ENCODE data around the gene GPSM3.
"Not testable (repeated sequence)": the region's sequence is repeated elsewhere in the genome, so short reads cannot be mapped to it uniquely, and the experiment has no call there.

Gene GPSM3

DNA sequence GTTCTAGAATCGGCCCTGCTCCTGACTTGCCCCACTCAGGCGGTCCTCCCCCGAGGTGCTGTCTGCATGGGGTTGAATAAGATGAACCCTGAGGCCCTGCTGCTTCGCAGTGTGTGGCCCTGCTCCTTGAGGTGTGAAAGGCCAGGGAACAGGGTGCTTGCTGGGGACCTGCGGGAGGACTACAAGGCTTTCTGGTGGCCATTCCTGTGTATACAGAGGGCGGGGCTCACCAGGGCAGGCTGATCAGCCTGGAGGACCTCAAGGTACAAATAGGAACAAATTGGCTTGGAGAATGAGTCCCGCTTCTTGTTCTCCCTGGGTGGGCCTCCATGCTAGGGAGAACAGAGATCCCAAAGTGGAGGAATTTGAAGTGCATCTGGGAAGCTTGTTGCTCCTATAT lies 25.7 kb upstream of the GPSM3 start:
- no peaks in the 10 kb centered on the region for H3K36me3 ChIP-seq (ENCODE audit: control insufficient read depth, insufficient read depth, low read length)
- no peaks in the 10 kb centered on the region for H3K4me1 ChIP-seq (ENCODE audit: control insufficient read depth, insufficient read depth, low read length, poor library complexity, severe bottlenecking)
- no peaks in the 10 kb centered on the region for H3K27me3 ChIP-seq (replicated peaks; ENCODE audit: control insufficient read depth, insufficient read depth, low read length, poor library complexity, severe bottlenecking)
- DNase-seq, result no peak
- H3K9me3 ChIP-seq (ENCODE audit: control insufficient read depth, low read length), result no peaks in the 10 kb centered on the region
- H3K27ac ChIP-seq (ENCODE audit: insufficient read depth, low read length, poor library complexity, severe bottlenecking), result no peak overlapping the region
- no peak overlapping the region for H3K4me3 ChIP-seq (ENCODE audit: insufficient read depth, low read depth, low read length, poor library complexity, severe bottlenecking)

GRCh38 chr6:32216998-32217397 lies 24.6 kb upstream of the GPSM3 start:
- Histone ChIP-seq H3K27me3 (replicated peaks; ENCODE audit: control insufficient read depth, insufficient read depth, low read length, poor library complexity, severe bottlenecking) (no peaks in the 10 kb centered on the region), H3K27ac (ENCODE audit: insufficient read depth, low read length, poor library complexity, severe bottlenecking) (no peak overlapping the region), H3K36me3 (ENCODE audit: control insufficient read depth, insufficient read depth, low read length) (no peaks in the 10 kb centered on the region), H3K4me1 (ENCODE audit: control insufficient read depth, insufficient read depth, low read length, poor library complexity, severe bottlenecking) (no peaks in the 10 kb centered on the region), H3K9me3 (ENCODE audit: control insufficient read depth, low read length) (no peaks in the 10 kb centered on the region), H3K4me3 (ENCODE audit: insufficient read depth, low read depth, low read length, poor library complexity, severe bottlenecking) (no peak overlapping the region)
- DNase-seq, result no peak

DNA sequence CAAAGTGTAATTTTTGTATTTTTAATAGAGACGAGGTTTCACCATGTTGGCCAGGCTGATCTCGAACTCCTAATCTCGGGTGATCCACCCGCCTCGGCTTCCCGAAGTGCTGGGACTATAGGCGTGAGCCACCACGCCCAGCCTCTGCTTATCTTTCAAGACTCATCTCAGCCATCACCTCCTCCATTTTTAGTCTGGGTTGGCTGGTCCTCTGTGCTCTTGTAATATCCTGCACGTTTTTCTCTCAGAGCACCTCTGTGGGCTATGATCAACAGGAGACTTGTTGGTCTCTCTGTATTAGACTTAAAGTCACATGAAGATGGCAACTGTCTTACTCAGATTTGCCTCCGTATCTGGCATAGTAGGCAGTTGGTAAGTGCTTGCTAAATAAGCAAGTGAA lies 23.8 kb upstream of the GPSM3 start:
- Histone ChIP-seq H3K4me3 (ENCODE audit: insufficient read depth, low read depth, low read length, poor library complexity, severe bottlenecking) (no peak overlapping the region), H3K9me3 (ENCODE audit: control insufficient read depth, low read length) (no peaks in the 10 kb centered on the region), H3K27ac (ENCODE audit: insufficient read depth, low read length, poor library complexity, severe bottlenecking) (no peak overlapping the region), H3K27me3 (replicated peaks; ENCODE audit: control insufficient read depth, insufficient read depth, low read length, poor library complexity, severe bottlenecking) (no peaks in the 10 kb centered on the region), H3K4me1 (ENCODE audit: control insufficient read depth, insufficient read depth, low read length, poor library complexity, severe bottlenecking) (no peaks in the 10 kb centered on the region), H3K36me3 (ENCODE audit: control insufficient read depth, insufficient read depth, low read length) (no peaks in the 10 kb centered on the region)
- DNase-seq, result no peak

GRCh38 chr6:32215617-32216016 lies 23.2 kb upstream of the GPSM3 start:
- Histone ChIP-seq H3K27me3 (replicated peaks; ENCODE audit: control insufficient read depth, insufficient read depth, low read length, poor library complexity, severe bottlenecking) (no peaks in the 10 kb centered on the region), H3K36me3 (ENCODE audit: control insufficient read depth, insufficient read depth, low read length) (no peaks in the 10 kb centered on the region), H3K4me3 (ENCODE audit: insufficient read depth, low read depth, low read length, poor library complexity, severe bottlenecking) (no peak overlapping the region), H3K9me3 (ENCODE audit: control insufficient read depth, low read length) (no peaks in the 10 kb centered on the region), H3K27ac (ENCODE audit: insufficient read depth, low read length, poor library complexity, severe bottlenecking) (no peak overlapping the region), H3K4me1 (ENCODE audit: control insufficient read depth, insufficient read depth, low read length, poor library complexity, severe bottlenecking) (no peaks in the 10 kb centered on the region)
- no peak for DNase-seq

DNA sequence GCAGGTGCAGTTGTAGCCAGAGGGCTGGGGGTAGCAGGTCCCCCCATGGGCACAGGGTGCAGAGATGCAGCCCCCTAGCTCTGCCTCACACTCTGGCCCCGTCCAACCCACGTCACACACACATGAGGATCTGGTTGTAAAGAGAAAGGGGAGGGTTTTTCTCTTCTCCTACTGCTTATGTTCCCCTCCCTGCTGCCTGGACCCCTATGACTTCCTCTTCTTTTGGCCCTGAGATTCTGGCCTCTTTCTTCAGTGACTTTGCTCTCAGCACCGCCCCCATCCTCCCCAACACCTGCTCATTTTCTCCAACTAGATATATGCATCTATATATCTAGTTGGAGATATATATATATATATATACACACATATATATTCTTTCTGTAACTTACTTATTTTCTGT lies 21.7 kb upstream of the GPSM3 start:
- no peak overlapping the region for H3K4me3 ChIP-seq (ENCODE audit: insufficient read depth, low read depth, low read length, poor library complexity, severe bottlenecking)
- no peaks in the 10 kb centered on the region for H3K36me3 ChIP-seq (ENCODE audit: control insufficient read depth, insufficient read depth, low read length)
- H3K9me3 ChIP-seq (ENCODE audit: control insufficient read depth, low read length), result no peaks in the 10 kb centered on the region
- no peaks in the 10 kb centered on the region for H3K27me3 ChIP-seq (replicated peaks; ENCODE audit: control insufficient read depth, insufficient read depth, low read length, poor library complexity, severe bottlenecking)
- no peak overlapping the region for H3K27ac ChIP-seq (ENCODE audit: insufficient read depth, low read length, poor library complexity, severe bottlenecking)
- DNase-seq, result no peak
- no peaks in the 10 kb centered on the region for H3K4me1 ChIP-seq (ENCODE audit: control insufficient read depth, insufficient read depth, low read length, poor library complexity, severe bottlenecking)

DNA sequence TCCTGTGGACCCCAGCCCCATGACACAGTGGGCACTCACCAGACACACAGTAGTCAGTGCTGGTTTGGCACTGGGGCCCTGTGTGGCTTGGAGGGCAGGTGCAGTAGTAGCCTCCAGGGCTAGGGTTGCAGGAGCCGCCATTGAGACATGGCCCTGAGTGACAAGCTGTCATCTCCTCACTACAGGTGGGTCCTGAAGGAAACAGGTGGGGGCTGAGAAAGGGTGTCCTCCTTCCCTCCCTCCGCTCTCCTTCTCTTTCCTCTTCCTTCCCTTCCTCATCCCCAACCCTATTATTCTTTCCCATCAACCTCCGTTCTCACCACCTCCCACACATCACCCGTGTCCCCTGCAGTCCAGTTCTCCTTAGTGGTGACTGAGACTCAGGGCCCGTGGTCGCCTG lies 21.2 kb upstream of the GPSM3 start:
- H3K27ac ChIP-seq (ENCODE audit: insufficient read depth, low read length, poor library complexity, severe bottlenecking), result no peak overlapping the region
- no peak for DNase-seq
- H3K9me3 ChIP-seq (ENCODE audit: control insufficient read depth, low read length), result no peaks in the 10 kb centered on the region
- no peaks in the 10 kb centered on the region for H3K27me3 ChIP-seq (replicated peaks; ENCODE audit: control insufficient read depth, insufficient read depth, low read length, poor library complexity, severe bottlenecking)
- no peaks in the 10 kb centered on the region for H3K36me3 ChIP-seq (ENCODE audit: control insufficient read depth, insufficient read depth, low read length)
- H3K4me1 ChIP-seq (ENCODE audit: control insufficient read depth, insufficient read depth, low read length, poor library complexity, severe bottlenecking), result no peaks in the 10 kb centered on the region
- no peak overlapping the region for H3K4me3 ChIP-seq (ENCODE audit: insufficient read depth, low read depth, low read length, poor library complexity, severe bottlenecking)

DNA sequence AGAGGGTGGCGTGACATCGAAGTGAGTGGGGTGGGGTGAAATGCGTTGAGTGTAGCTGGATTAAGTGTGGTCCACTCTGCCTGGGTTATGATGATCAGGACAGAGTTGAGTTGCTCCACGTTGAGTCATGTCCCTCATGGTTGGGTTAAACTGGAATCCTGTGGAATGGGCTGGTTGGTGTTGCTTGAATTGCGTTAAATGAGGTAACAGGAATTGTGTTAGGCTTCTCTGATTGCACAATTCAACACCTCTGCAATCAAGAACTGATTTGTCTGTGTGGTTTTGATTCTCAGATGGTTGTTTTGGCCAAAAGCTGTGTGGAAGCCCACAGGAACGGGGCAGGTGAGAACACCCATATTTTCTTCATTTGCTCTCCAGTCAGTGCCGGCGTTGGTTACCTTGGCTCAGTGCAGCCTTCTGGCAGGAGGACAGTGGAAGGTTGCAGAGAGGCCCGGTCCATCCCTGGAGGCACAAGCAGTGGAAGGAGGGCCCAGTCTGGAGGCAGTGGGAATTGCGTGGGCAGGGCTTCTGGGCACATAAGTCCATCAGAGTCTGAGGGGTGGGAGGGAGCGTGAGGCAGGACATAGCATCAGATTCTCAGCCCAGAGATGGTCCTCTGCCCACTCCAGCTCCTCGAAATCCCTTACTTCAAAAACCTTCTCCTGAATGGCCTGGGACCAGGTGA lies 19.8 kb upstream of the GPSM3 start:
- Histone ChIP-seq H3K4me1 (ENCODE audit: control insufficient read depth, insufficient read depth, low read length, poor library complexity, severe bottlenecking) (no peaks in the 10 kb centered on the region), H3K4me3 (ENCODE audit: insufficient read depth, low read depth, low read length, poor library complexity, severe bottlenecking) (no peak overlapping the region), H3K27me3 (replicated peaks; ENCODE audit: control insufficient read depth, insufficient read depth, low read length, poor library complexity, severe bottlenecking) (no peaks in the 10 kb centered on the region), H3K27ac (ENCODE audit: insufficient read depth, low read length, poor library complexity, severe bottlenecking) (no peak overlapping the region), H3K9me3 (ENCODE audit: control insufficient read depth, low read length) (no peaks in the 10 kb centered on the region), H3K36me3 (ENCODE audit: control insufficient read depth, insufficient read depth, low read length) (no peaks in the 10 kb centered on the region)
- no peak for DNase-seq

DNA sequence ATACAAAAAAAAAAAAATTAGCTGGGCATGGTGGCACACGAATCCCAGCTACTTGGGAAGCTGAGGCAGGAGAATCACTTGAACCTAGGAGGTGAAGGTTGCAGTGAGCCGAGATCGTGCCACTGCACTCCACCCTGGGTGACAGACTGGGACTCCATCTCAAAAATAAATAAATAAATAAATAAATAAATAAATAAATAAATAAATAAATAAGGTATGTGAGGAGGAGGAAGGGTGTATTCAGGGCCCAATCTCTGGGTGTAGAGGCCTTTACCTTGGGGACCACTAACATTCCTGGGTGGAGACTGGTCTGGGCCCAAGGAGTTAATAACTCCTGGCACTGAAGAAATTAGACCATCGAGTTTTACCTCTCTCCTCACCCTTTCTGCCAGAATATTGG lies 19.0 kb upstream of the GPSM3 start:
- not testable (repeated sequence) for H3K4me3 ChIP-seq (ENCODE audit: insufficient read depth, low read depth, low read length, poor library complexity, severe bottlenecking); H3K9me3 ChIP-seq (ENCODE audit: control insufficient read depth, low read length); DNase-seq; H3K4me1 ChIP-seq (ENCODE audit: control insufficient read depth, insufficient read depth, low read length, poor library complexity, severe bottlenecking); H3K36me3 ChIP-seq (ENCODE audit: control insufficient read depth, insufficient read depth, low read length); H3K27me3 ChIP-seq (replicated peaks; ENCODE audit: control insufficient read depth, insufficient read depth, low read length, poor library complexity, severe bottlenecking); H3K27ac ChIP-seq (ENCODE audit: insufficient read depth, low read length, poor library complexity, severe bottlenecking)

DNA sequence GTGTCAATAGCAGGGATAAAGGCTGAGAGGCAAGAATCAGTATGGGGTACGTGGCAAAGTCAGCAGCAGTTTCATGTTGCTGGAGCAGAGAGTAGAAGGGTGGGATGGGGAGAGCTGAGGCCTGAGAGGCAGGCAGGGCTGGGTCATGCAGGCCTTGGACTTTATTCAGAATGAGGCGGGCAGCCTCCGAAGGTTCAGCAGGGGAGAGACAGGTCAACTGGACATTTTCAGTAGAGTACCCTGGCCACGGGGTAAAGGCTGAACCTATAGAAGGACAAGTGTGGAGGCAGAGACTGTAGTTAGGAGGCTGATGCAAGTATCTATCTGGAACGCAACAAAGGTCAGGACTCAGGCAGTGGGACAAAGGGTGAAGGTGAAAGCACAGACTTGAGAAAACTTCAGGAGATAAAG lies 17.8 kb upstream of the GPSM3 start:
- Histone ChIP-seq H3K9me3 (ENCODE audit: control insufficient read depth, low read length) (no peaks in the 10 kb centered on the region), H3K4me1 (ENCODE audit: control insufficient read depth, insufficient read depth, low read length, poor library complexity, severe bottlenecking) (no peaks in the 10 kb centered on the region), H3K4me3 (ENCODE audit: insufficient read depth, low read depth, low read length, poor library complexity, severe bottlenecking) (no peak overlapping the region), H3K27ac (ENCODE audit: insufficient read depth, low read length, poor library complexity, severe bottlenecking) (no peak overlapping the region), H3K27me3 (replicated peaks; ENCODE audit: control insufficient read depth, insufficient read depth, low read length, poor library complexity, severe bottlenecking) (no peaks in the 10 kb centered on the region), H3K36me3 (ENCODE audit: control insufficient read depth, insufficient read depth, low read length) (no peaks in the 10 kb centered on the region)
- no peak for DNase-seq

DNA sequence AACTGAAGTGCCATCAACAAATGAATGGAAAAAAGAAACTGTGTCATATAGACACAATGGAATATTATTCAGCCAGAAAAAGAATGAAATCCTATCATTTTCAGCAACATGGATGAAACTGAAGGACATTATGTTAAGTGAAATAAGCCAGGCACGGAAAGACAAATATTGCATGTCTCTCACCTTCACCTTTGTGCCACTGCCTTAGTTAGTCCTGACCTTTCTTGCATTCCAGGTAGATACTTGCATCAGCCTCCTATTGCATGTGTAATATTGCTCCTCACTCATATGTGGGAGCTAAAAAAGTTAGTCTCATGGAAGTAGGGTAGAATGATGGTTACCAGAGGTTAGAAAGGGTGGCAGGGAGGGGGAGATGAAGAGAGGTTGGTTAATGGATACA lies 16.6 kb upstream of the GPSM3 start:
- H3K27ac ChIP-seq (ENCODE audit: insufficient read depth, low read length, poor library complexity, severe bottlenecking), result no peak overlapping the region
- no peak for DNase-seq
- H3K36me3 ChIP-seq (ENCODE audit: control insufficient read depth, insufficient read depth, low read length), result no peaks in the 10 kb centered on the region
- H3K4me1 ChIP-seq (ENCODE audit: control insufficient read depth, insufficient read depth, low read length, poor library complexity, severe bottlenecking), result no peaks in the 10 kb centered on the region
- no peak overlapping the region for H3K4me3 ChIP-seq (ENCODE audit: insufficient read depth, low read depth, low read length, poor library complexity, severe bottlenecking)
- H3K27me3 ChIP-seq (replicated peaks; ENCODE audit: control insufficient read depth, insufficient read depth, low read length, poor library complexity, severe bottlenecking), result no peaks in the 10 kb centered on the region
- H3K9me3 ChIP-seq (ENCODE audit: control insufficient read depth, low read length), result no peaks in the 10 kb centered on the region

All from effector memory CD4-positive, alpha-beta T cell (primary cell).